Measurements from ENCODE around the gene PCARE. TPM values are rescaled to one million over a fixed set of nuclear protein-coding genes. Genes with fewer than 3 reads are reported as not detected.

The PCARE gene
- total RNA-seq, 4 donors from 2014 or later = not detected

GRCh38 chr2:29084554-29084953 is 10.2 kb upstream of the PCARE start:
- H3K27me3 ChIP-seq = no peaks in the 10 kb centered on the region
- H3K4me1 ChIP-seq = no peaks in the 10 kb centered on the region
- no peak overlapping the region for H3K27ac ChIP-seq
- H3K9me3 ChIP-seq = no peaks in the 10 kb centered on the region
- no peak overlapping the region for H3K4me3 ChIP-seq
- DNase-seq = no peak
- TF ChIP-seq POLR2A (IDR thresholded peaks at IDR 0.05) (no peak), CTCF (IDR thresholded peaks at IDR 0.05) (no peak)
- no peaks in the 10 kb centered on the region for H3K36me3 ChIP-seq

GRCh38 chr2:29082804-29083495 is 8.6 kb upstream of the PCARE start:
- no peaks in the 10 kb centered on the region for H3K36me3 ChIP-seq
- DNase-seq = no peak
- H3K9me3 ChIP-seq = no peaks in the 10 kb centered on the region
- no peak overlapping the region for H3K4me3 ChIP-seq
- H3K4me1 ChIP-seq = no peaks in the 10 kb centered on the region
- no peaks in the 10 kb centered on the region for H3K27me3 ChIP-seq
- H3K27ac ChIP-seq = no peak overlapping the region
- no peak for TF ChIP-seq CTCF (IDR thresholded peaks at IDR 0.05)
- no peak for TF ChIP-seq POLR2A (IDR thresholded peaks at IDR 0.05)

DNA sequence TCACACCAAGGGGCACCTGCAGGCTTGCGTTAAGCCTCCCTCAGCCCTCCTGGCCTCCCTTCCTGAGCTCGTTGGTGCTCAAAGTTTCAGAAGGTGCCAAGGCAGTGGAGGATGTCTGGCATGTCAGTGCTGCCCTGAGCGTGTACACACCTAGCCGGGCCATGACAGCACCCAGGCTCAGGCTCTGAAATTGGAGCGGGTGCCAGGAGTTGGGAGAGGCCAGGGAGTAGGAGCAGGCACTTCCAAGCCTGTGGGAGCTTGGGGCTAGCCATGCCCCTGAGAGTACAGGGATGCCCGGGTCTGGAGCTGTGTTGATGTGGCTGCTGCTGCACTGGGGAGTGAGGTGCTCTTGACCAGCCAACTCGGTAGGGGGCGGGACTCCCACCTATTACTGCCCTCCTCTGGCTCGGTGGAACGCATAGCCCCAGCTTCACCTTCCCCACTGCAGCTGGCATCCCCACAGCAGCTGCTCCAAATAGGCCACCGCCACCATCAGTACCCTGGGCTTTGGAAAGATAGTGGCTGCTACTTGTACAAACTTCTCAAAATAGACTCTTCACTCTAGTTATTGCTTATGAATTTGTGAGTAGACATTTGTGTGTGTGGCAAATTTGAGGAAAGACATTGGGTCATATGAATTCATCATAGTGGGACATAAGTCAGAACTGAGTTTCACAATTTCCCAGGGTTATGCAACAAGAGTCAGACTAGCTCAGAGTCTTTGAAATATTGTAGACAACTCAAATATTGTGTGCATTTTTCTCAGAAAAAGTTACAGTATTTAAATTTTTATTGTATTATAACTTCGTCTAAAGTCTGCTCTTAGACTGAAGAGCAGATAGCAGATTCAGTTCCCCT is 6.8 kb upstream of the PCARE start:
- TF ChIP-seq POLR2A (IDR thresholded peaks at IDR 0.05) = no peak
- TF ChIP-seq CTCF (IDR thresholded peaks at IDR 0.05) = no peak
- no peak for DNase-seq
- Histone ChIP-seq H3K36me3 (no peaks in the 10 kb centered on the region), H3K4me1 (no peaks in the 10 kb centered on the region), H3K9me3 (no peaks in the 10 kb centered on the region), H3K4me3 (no peak overlapping the region), H3K27me3 (no peaks in the 10 kb centered on the region), H3K27ac (no peak overlapping the region)

- H3K27ac ChIP-seq = no peak overlapping the region
- H3K27me3 ChIP-seq = no peaks in the 10 kb centered on the region
- no peak overlapping the region for H3K4me3 ChIP-seq
- TF ChIP-seq POLR2A (IDR thresholded peaks at IDR 0.05) = no peak
- no peak for DNase-seq
- no peaks in the 10 kb centered on the region for H3K9me3 ChIP-seq
- H3K4me1 ChIP-seq = no peaks in the 10 kb centered on the region
- no peaks in the 10 kb centered on the region for H3K36me3 ChIP-seq
These were observed 5.6 kb upstream of the PCARE start for GRCh38 chr2:29079887-29080286.

- Histone ChIP-seq H3K4me1 (no peaks in the 10 kb centered on the region), H3K4me3 (no peak overlapping the region), H3K9me3 (no peaks in the 10 kb centered on the region), H3K27ac (no peak overlapping the region), H3K36me3 (no peaks in the 10 kb centered on the region), H3K27me3 (no peaks in the 10 kb centered on the region)
- DNase-seq = no peak
- no peak for TF ChIP-seq CTCF (IDR thresholded peaks at IDR 0.05)
- TF ChIP-seq POLR2A (IDR thresholded peaks at IDR 0.05) = no peak
These were observed 1.8 kb upstream of the PCARE start for GRCh38 chr2:29075894-29076705.
